ENCODE measurements around the gene SLCO1B3.

SLCO1B3 gene

GRCh38 chr12:20830456-20830855, 20.0 kb downstream of the SLCO1B3 start:
- H3K79me2 ChIP-seq (ENCODE audit: insufficient read depth, low read length) = no peaks in the 10 kb centered on the region
- no peak overlapping the region for H3K4me2 ChIP-seq (ENCODE audit: insufficient read depth, low read length)
- no peaks in the 10 kb centered on the region for H3K27me3 ChIP-seq (ENCODE audit: insufficient read depth, low read length, poor library complexity)
- no peaks in the 10 kb centered on the region for H3K4me1 ChIP-seq (ENCODE audit: insufficient read depth, low read length)
- DNase-seq = no peak
- no peak overlapping the region for H3K4me3 ChIP-seq (ENCODE audit: low read depth in 1 of 2, low read length in 2 of 2)
- no peak for TF ChIP-seq EZH2 (IDR thresholded peaks at IDR 0.05; ENCODE audit: borderline replicate concordance, low read depth, low read length, severe bottlenecking)
- TF ChIP-seq, protein P1, sequence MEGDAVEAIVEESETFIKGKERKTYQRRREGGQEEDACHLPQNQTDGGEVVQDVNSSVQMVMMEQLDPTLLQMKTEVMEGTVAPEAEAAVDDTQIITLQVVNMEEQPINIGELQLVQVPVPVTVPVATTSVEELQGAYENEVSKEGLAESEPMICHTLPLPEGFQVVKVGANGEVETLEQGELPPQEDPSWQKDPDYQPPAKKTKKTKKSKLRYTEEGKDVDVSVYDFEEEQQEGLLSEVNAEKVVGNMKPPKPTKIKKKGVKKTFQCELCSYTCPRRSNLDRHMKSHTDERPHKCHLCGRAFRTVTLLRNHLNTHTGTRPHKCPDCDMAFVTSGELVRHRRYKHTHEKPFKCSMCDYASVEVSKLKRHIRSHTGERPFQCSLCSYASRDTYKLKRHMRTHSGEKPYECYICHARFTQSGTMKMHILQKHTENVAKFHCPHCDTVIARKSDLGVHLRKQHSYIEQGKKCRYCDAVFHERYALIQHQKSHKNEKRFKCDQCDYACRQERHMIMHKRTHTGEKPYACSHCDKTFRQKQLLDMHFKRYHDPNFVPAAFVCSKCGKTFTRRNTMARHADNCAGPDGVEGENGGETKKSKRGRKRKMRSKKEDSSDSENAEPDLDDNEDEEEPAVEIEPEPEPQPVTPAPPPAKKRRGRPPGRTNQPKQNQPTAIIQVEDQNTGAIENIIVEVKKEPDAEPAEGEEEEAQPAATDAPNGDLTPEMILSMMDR (IDR thresholded peaks at IDR 0.05; ENCODE audit: borderline replicate concordance, extremely low read depth, low read length, poor library complexity, severe bottlenecking) = no peak
- H3K27ac ChIP-seq (ENCODE audit: low read length) = no peak overlapping the region
- ATAC-seq (ENCODE audit: insufficient read depth, low read depth) = no peak
- H3K9me3 ChIP-seq (ENCODE audit: insufficient read depth, low read length, severe bottlenecking) = no peaks in the 10 kb centered on the region
- no peaks in the 10 kb centered on the region for H4K20me1 ChIP-seq (ENCODE audit: insufficient read depth, low read length)
- H3K9ac ChIP-seq (ENCODE audit: low read depth, low read length) = no peak overlapping the region
- H2AFZ ChIP-seq (ENCODE audit: low read depth, low read length) = no peak overlapping the region
- H3K36me3 ChIP-seq (ENCODE audit: insufficient read depth, low read length) = no peaks in the 10 kb centered on the region

DNA sequence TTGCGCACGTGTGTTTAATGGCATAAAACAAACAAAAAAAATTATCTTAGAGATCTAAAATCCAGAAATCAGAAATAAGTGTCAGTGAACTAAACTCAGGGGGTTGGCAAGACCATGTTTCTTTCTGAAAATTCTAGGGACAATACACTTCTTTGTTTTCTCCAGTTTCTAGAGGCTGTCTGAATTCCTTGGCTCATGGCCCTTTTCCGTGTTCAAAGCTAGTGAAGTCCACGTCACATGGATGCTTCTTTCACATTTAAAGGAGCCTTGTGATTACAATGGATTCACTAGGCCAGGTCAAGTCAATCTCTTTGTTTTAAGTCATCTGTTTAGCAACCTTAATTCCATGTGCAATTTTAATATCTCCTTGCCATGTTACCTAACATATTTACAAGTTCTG, 22.4 kb downstream of the SLCO1B3 start:
- Histone ChIP-seq H3K4me3 (ENCODE audit: low read depth in 1 of 2, low read length in 2 of 2) (no peak overlapping the region), H3K36me3 (ENCODE audit: insufficient read depth, low read length) (no peaks in the 10 kb centered on the region), H4K20me1 (ENCODE audit: insufficient read depth, low read length) (no peaks in the 10 kb centered on the region), H2AFZ (ENCODE audit: low read depth, low read length) (no peak overlapping the region), H3K9me3 (ENCODE audit: insufficient read depth, low read length, severe bottlenecking) (no peaks in the 10 kb centered on the region), H3K4me2 (ENCODE audit: insufficient read depth, low read length) (no peak overlapping the region), H3K9ac (ENCODE audit: low read depth, low read length) (no peak overlapping the region), H3K79me2 (ENCODE audit: insufficient read depth, low read length) (no peaks in the 10 kb centered on the region), H3K27ac (ENCODE audit: low read length) (no peak overlapping the region), H3K27me3 (ENCODE audit: insufficient read depth, low read length, poor library complexity) (no peaks in the 10 kb centered on the region), H3K4me1 (ENCODE audit: insufficient read depth, low read length) (no peaks in the 10 kb centered on the region)
- ATAC-seq (ENCODE audit: insufficient read depth, low read depth) (no peak), DNase-seq (no peak)
- TF ChIP-seq, protein P1 (IDR thresholded peaks at IDR 0.05; ENCODE audit: borderline replicate concordance, extremely low read depth, low read length, poor library complexity, severe bottlenecking) = no peak
- TF ChIP-seq EZH2 (IDR thresholded peaks at IDR 0.05; ENCODE audit: borderline replicate concordance, low read depth, low read length, severe bottlenecking) = no peak

GRCh38 chr12:20852649-20853048, 42.1 kb downstream of the SLCO1B3 start:
- Histone ChIP-seq H3K4me1 (ENCODE audit: insufficient read depth, low read length) (no peaks in the 10 kb centered on the region), H3K9ac (ENCODE audit: low read depth, low read length) (no peak overlapping the region), H3K27me3 (ENCODE audit: insufficient read depth, low read length, poor library complexity) (no peaks in the 10 kb centered on the region), H3K4me2 (ENCODE audit: insufficient read depth, low read length) (no peak overlapping the region), H3K9me3 (ENCODE audit: insufficient read depth, low read length, severe bottlenecking) (no peaks in the 10 kb centered on the region), H4K20me1 (ENCODE audit: insufficient read depth, low read length) (no peaks in the 10 kb centered on the region), H3K79me2 (ENCODE audit: insufficient read depth, low read length) (no peaks in the 10 kb centered on the region), H3K4me3 (ENCODE audit: low read depth in 1 of 2, low read length in 2 of 2) (no peak overlapping the region), H3K36me3 (ENCODE audit: insufficient read depth, low read length) (no peaks in the 10 kb centered on the region), H2AFZ (ENCODE audit: low read depth, low read length) (no peak overlapping the region), H3K27ac (ENCODE audit: low read length) (no peak overlapping the region)
- TF ChIP-seq, protein P1 (IDR thresholded peaks at IDR 0.05; ENCODE audit: borderline replicate concordance, extremely low read depth, low read length, poor library complexity, severe bottlenecking) = no peak
- no peak for TF ChIP-seq EZH2 (IDR thresholded peaks at IDR 0.05; ENCODE audit: borderline replicate concordance, low read depth, low read length, severe bottlenecking)
- DNase-seq (no peak), ATAC-seq (ENCODE audit: insufficient read depth, low read depth) (no peak)

GRCh38 chr12:20863056-20863455, 52.6 kb downstream of the SLCO1B3 start:
- H3K79me2 ChIP-seq (ENCODE audit: insufficient read depth, low read length) = no peaks in the 10 kb centered on the region
- DNase-seq = no peak
- H3K36me3 ChIP-seq (ENCODE audit: insufficient read depth, low read length) = no peaks in the 10 kb centered on the region
- no peak for ATAC-seq (ENCODE audit: insufficient read depth, low read depth)
- H4K20me1 ChIP-seq (ENCODE audit: insufficient read depth, low read length) = no peaks in the 10 kb centered on the region
- no peak overlapping the region for H3K4me2 ChIP-seq (ENCODE audit: insufficient read depth, low read length)
- TF ChIP-seq, protein P1 (IDR thresholded peaks at IDR 0.05; ENCODE audit: borderline replicate concordance, extremely low read depth, low read length, poor library complexity, severe bottlenecking) = no peak
- no peak for TF ChIP-seq EZH2 (IDR thresholded peaks at IDR 0.05; ENCODE audit: borderline replicate concordance, low read depth, low read length, severe bottlenecking)
- H3K27me3 ChIP-seq (ENCODE audit: insufficient read depth, low read length, poor library complexity) = no peaks in the 10 kb centered on the region
- H3K4me1 ChIP-seq (ENCODE audit: insufficient read depth, low read length) = no peaks in the 10 kb centered on the region
- H3K9me3 ChIP-seq (ENCODE audit: insufficient read depth, low read length, severe bottlenecking) = no peaks in the 10 kb centered on the region
- no peak overlapping the region for H2AFZ ChIP-seq (ENCODE audit: low read depth, low read length)
- H3K27ac ChIP-seq (ENCODE audit: low read length) = no peak overlapping the region
- no peak overlapping the region for H3K4me3 ChIP-seq (ENCODE audit: low read depth in 1 of 2, low read length in 2 of 2)
- H3K9ac ChIP-seq (ENCODE audit: low read depth, low read length) = no peak overlapping the region
